ENCODE data around the gene UBTF. TPM values are rescaled to one million over a fixed set of nuclear protein-coding genes. Genes with fewer than 3 reads are reported as not detected.

The UBTF gene
- total and polyA plus RNA-seq, 9 of the 15 experiments (the other 6 are each of a cell fraction or from before 2014, with no cell fraction given) = 1.2 to 113 (median 83.6) TPM

- Histone ChIP-seq H3K4me1 (replicated peaks in 1 of 2; ENCODE audit: control insufficient read depth in 2 of 2, insufficient read depth in 2 of 2, low read length in 2 of 2) (peaks cover 8 to 24% of the 10 kb centered on the region in 2 experiments; a peak in 4 of 5 replicates), H3K9me1 (ENCODE audit: control insufficient read depth, insufficient read depth, low read length) (no peaks in the 10 kb centered on the region), H4K20me1 (replicated peaks; ENCODE audit: control insufficient read depth, insufficient read depth, low read length) (no peaks in the 10 kb centered on the region), H3K4me3 (no peak overlapping the region), H3K4me2 (ENCODE audit: insufficient read depth, low read length) (no peak overlapping the region), H2AFZ (ENCODE audit: low read depth, low read length) (no peak overlapping the region), H3K36me3 (ENCODE audit: control insufficient read depth, insufficient read depth, low read length) (peaks cover 29% of the 10 kb centered on the region; the same call in 2 of the 3 replicates), H3K9ac (ENCODE audit: insufficient read depth in 1 of 2, low read depth in 2 of 2, low read length in 2 of 2) (no peak overlapping the region), H3K27ac (ENCODE audit: extremely low read depth, low read depth, low read length) (no peak overlapping the region), H3K79me2 (ENCODE audit: control insufficient read depth, insufficient read depth, low read length) (no peaks in the 10 kb centered on the region), H3K9me3 (replicated peaks; ENCODE audit: control insufficient read depth, insufficient read depth, low read depth, low read length) (no peaks in the 10 kb centered on the region), H3K27me3 (ENCODE audit: control insufficient read depth in 2 of 2, insufficient read depth in 2 of 2, low read length in 2 of 2) (no peaks in the 10 kb centered on the region)
- in situ Hi-C loops (cut with MboI) = no loop called here
- FAIRE-seq (no peak), ATAC-seq (no peak), DNase-seq (ENCODE audit: extremely low read depth in 1 of 4, low spot score in 3 of 4) (no peak)
- TF ChIP-seq BHLHE40 (IDR thresholded peaks at IDR 0.05; ENCODE audit: low read length) (no peak), ZNF324 (CRISPR knock-in tag; IDR thresholded peaks at IDR 0.05) (no peak), RAD51 (IDR thresholded peaks at IDR 0.05; ENCODE audit: borderline replicate concordance, low read depth) (no peak), SLC30A9 (CRISPR knock-in tag; IDR thresholded peaks at IDR 0.05) (no peak), VEZF1 (CRISPR knock-in tag; IDR thresholded peaks at IDR 0.05) (no peak)
- TF ChIP-seq, protein P1, sequence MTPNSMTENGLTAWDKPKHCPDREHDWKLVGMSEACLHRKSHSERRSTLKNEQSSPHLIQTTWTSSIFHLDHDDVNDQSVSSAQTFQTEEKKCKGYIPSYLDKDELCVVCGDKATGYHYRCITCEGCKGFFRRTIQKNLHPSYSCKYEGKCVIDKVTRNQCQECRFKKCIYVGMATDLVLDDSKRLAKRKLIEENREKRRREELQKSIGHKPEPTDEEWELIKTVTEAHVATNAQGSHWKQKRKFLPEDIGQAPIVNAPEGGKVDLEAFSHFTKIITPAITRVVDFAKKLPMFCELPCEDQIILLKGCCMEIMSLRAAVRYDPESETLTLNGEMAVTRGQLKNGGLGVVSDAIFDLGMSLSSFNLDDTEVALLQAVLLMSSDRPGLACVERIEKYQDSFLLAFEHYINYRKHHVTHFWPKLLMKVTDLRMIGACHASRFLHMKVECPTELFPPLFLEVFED (CRISPR knock-in tag; conservative IDR thresholded peaks at IDR 0.05) = no peak
- POLR2A ChIA-PET = interaction anchor here (3.6 kb wide), 1 partner anchor 11 kb away, joined by 35 read pairs; the partner anchor contains the start of gene TMUB2
- intact Hi-C loops (cut with micrococcal nuclease) = no loop called here
- 71% methylated on average over 2 of the region's 2 CpGs for WGBS (ENCODE audit: insufficient coverage, low coverage, missing lambda C conversion rate)
- CTCF ChIA-PET (ENCODE audit: low intra/inter-chr PET ratio) = no interaction called here
- BruUV-seq (replicated peaks) = no TSS peak
These were observed 45.0 kb downstream of the UBTF start for GRCh38 chr17:44174427-44174826.

Data from K562 (cell line).